Stimulated activated CD4-positive, alpha-beta T cell treated with anti-CD3 and anti-CD28 coated beads, Interleukin-1b, Interleukin-23, amount 100 ng/mL, for 24 hours (primary cell): ENCODE data around the gene RIN2.

ENCODE experiments used
- DNase-seq, 4 experiments: peaks; one replicate each; pipeline ENCODE4 v3.0.0-alpha.2; 2020; ENCODE audit warnings: low read depth in 4 of 4, low spot score in 1 of 4

Gene RIN2

GRCh38 chr20:19761841-19762240, 3.8 kb downstream of the RIN2 start:
- DNase-seq = no peak

- DNase-seq = no peak
Observed at GRCh38 chr20:19764207-19764606, 6.1 kb downstream of the RIN2 start.

- no peak for DNase-seq
Observed at GRCh38 chr20:19765266-19765665, 7.2 kb downstream of the RIN2 start.

GRCh38 chr20:19765913-19766312, 7.9 kb downstream of the RIN2 start:
- no peak for DNase-seq

GRCh38 chr20:19767070-19767469, 9.0 kb downstream of the RIN2 start:
- DNase-seq = no peak

- DNase-seq = no peak
Observed at GRCh38 chr20:19768325-19768842, 10.3 kb downstream of the RIN2 start.

- no peak for DNase-seq
Observed at GRCh38 chr20:19769507-19769906, 11.4 kb downstream of the RIN2 start.

GRCh38 chr20:19770375-19770774, 12.3 kb downstream of the RIN2 start:
- no peak for DNase-seq

GRCh38 chr20:19771031-19771430, 13.0 kb downstream of the RIN2 start:
- no peak for DNase-seq

- DNase-seq = no peak
Observed at GRCh38 chr20:19773471-19773870, 15.4 kb downstream of the RIN2 start.

- no peak for DNase-seq
Observed at GRCh38 chr20:19774135-19774933, 16.3 kb downstream of the RIN2 start.

GRCh38 chr20:19775353-19776253, 17.5 kb downstream of the RIN2 start:
- DNase-seq = no peak

- DNase-seq = no peak
Observed at GRCh38 chr20:19777315-19777714, 19.3 kb downstream of the RIN2 start.

GRCh38 chr20:19777981-19778380, 19.9 kb downstream of the RIN2 start:
- no peak for DNase-seq

GRCh38 chr20:19778404-19778803, 20.3 kb downstream of the RIN2 start:
- no peak for DNase-seq

GRCh38 chr20:19779634-19780033, 21.6 kb downstream of the RIN2 start:
- no peak for DNase-seq

- no peak for DNase-seq
Observed at GRCh38 chr20:19780261-19780660, 22.2 kb downstream of the RIN2 start.

- DNase-seq = no peak
Observed at GRCh38 chr20:19781235-19781634, 23.2 kb downstream of the RIN2 start.

GRCh38 chr20:19782669-19783068, 24.6 kb downstream of the RIN2 start:
- DNase-seq = no peak

GRCh38 chr20:19783966-19784401, 25.9 kb downstream of the RIN2 start:
- no peak for DNase-seq

GRCh38 chr20:19784511-19785172, 26.6 kb downstream of the RIN2 start:
- DNase-seq = peak in 1 of 4 experiments; percentile 2
